HepG2 (cell line): ENCODE results near the gene CYBC1. TPM values are rescaled to one million over a fixed set of nuclear protein-coding genes. Genes with fewer than 3 reads are reported as not detected.
A peak's percentile ranks its signal among the peaks of the same experiment; 100 is the strongest.

ENCODE experiments used
- BHLHE40 ChIP-seq: IDR thresholded peaks from 2 replicates; pipeline ENCODE4 v1.6.1; 2011; ENCODE audit warnings: low read length, improper control_type of control experiment
- ESRRA ChIP-seq: sonication (generic); formaldehyde crosslinking; IDR thresholded peaks from 2 replicates; pipeline ENCODE4 v1.5.1; 2020; ENCODE audit warnings: mild to moderate bottlenecking, low read depth, missing genetic modification reagents
- HNRNPLL ChIP-seq: fragments of 200-400 bp; formaldehyde crosslinking; IDR thresholded peaks from 2 replicates; pipeline ENCODE4 v1.6.1; 2017; ENCODE audit warnings: mild to moderate bottlenecking, low read depth, low read length; ENCODE audit not compliant: poor library complexity, severe bottlenecking
- MBNL3 ChIP-seq: fragments of 250-450 bp; sonication (Bioruptor Pico); conservative IDR thresholded peaks from 2 replicates; pipeline ENCODE4 v1.8.0; 2022; ENCODE audit warnings: mild to moderate bottlenecking, inconsistent platforms
- NFIB ChIP-seq: sonication (generic); formaldehyde crosslinking; IDR thresholded peaks from 2 replicates; pipeline ENCODE4 v1.9.0; 2021; ENCODE audit warnings: missing genetic modification reagents, mild to moderate bottlenecking, borderline replicate concordance
- PCBP2 ChIP-seq: fragments of 200-400 bp; formaldehyde crosslinking; optimal IDR thresholded peaks from 2 replicates; pipeline ENCODE3; 2018; ENCODE audit warnings: low read length, low read depth; ENCODE audit not compliant: poor library complexity, severe bottlenecking
- PLRG1 ChIP-seq: fragments of 450-650 bp; conservative IDR thresholded peaks from 2 replicates; pipeline ENCODE4 v1.6.1; 2016
- SRSF1 ChIP-seq: fragments of 200-400 bp; formaldehyde crosslinking; optimal IDR thresholded peaks from 2 replicates; pipeline ENCODE3; 2017; ENCODE audit warnings: mild to moderate bottlenecking, low read depth, low read length, moderate library complexity
- ZFP62 ChIP-seq: sonication (generic); formaldehyde crosslinking; IDR thresholded peaks from 2 replicates; pipeline ENCODE4 v1.4.0; 2020; ENCODE audit warnings: missing genetic modification reagents
- ZNF136 ChIP-seq: sonication (generic); formaldehyde crosslinking; IDR thresholded peaks from 2 replicates; pipeline ENCODE4 v1.8.1; 2022; ENCODE audit warnings: low read depth, mild to moderate bottlenecking, moderate library complexity, missing genetic modification reagents
- ZNF230 ChIP-seq: sonication (generic); formaldehyde crosslinking; IDR thresholded peaks from 2 replicates; pipeline ENCODE4 v1.4.0; 2020; ENCODE audit warnings: mild to moderate bottlenecking, missing genetic modification reagents
- ZNF234 ChIP-seq: sonication (generic); formaldehyde crosslinking; conservative IDR thresholded peaks from 2 replicates; pipeline ENCODE4 v1.5.1; 2020; ENCODE audit warnings: mild to moderate bottlenecking, missing genetic modification reagents
- ZNF24 ChIP-seq: fragments of 450-650 bp; IDR thresholded peaks from 2 replicates; pipeline ENCODE4 v1.6.1; 2017; ENCODE audit warnings: antibody characterized with exemption, mild to moderate bottlenecking
- ZNF274 ChIP-seq: sonication (generic); formaldehyde crosslinking; IDR thresholded peaks from 2 replicates; pipeline ENCODE4 v1.5.1; 2020; ENCODE audit warnings: mild to moderate bottlenecking, missing genetic modification reagents
- ZNF354B ChIP-seq: sonication (generic); formaldehyde crosslinking; IDR thresholded peaks from 2 replicates; pipeline ENCODE4 v1.8.0; 2022; ENCODE audit warnings: mild to moderate bottlenecking, missing genetic modification reagents
- ZNF552 ChIP-seq: sonication (generic); formaldehyde crosslinking; IDR thresholded peaks from 2 replicates; pipeline ENCODE4 v1.9.0; 2022; ENCODE audit warnings: missing genetic modification reagents, mild to moderate bottlenecking, borderline replicate concordance
- ZNF766 ChIP-seq: sonication (generic); formaldehyde crosslinking; IDR thresholded peaks from 2 replicates; pipeline ENCODE4 v1.5.0; 2020; ENCODE audit warnings: missing genetic modification reagents, borderline replicate concordance
- polyA plus RNA-seq, 8 experiments: library from polyadenylated mRNA; depleted of rRNA in 3 of 8; stranded (reverse) in 7 of 8; unstranded in 1 of 8; fragments of >200 nt; fragmentation: Illumina TruSeq in 4 of 8; extraction: Trizol in 4 of 8; gene quantifications; 2 replicates each; pipeline versions ENCODE4 v1.2.1 to v1.2.3, GENCODE V29; 2011 to 2016; ENCODE audit warnings: low read depth in 4 of 8, missing spikeins in 1 of 8, mixed read lengths in 1 of 8; ENCODE audit not compliant: insufficient read depth in 1 of 8
- total RNA-seq, 5 experiments: library from RNA; depleted of rRNA; stranded (reverse); fragments of >200 nt; fragmentation: Illumina TruSeq; extraction: Trizol; gene quantifications; 2 replicates each; pipeline ENCODE4 v1.2.3, GENCODE V29; 2016; ENCODE audit warnings: low read depth in 1 of 5
- TF ChIP-seq, protein P1 (sequence below): sonication (generic); formaldehyde crosslinking; conservative IDR thresholded peaks from 2 replicates; pipeline ENCODE4 v1.4.0; 2020; ENCODE audit warnings: missing genetic modification reagents
- TF ChIP-seq, protein P2 (sequence below): IDR thresholded peaks from 2 replicates; pipeline ENCODE4 v1.6.1; 2012; ENCODE audit warnings: low read depth, low read length, improper control_type of control experiment
- TF ChIP-seq, protein P3 (sequence below): sonication (generic); formaldehyde crosslinking; IDR thresholded peaks from 2 replicates; pipeline ENCODE4 v1.9.0; 2022; ENCODE audit warnings: low read depth, missing genetic modification reagents
- TF ChIP-seq, protein P4 (sequence below): sonication (generic); formaldehyde crosslinking; IDR thresholded peaks from 2 replicates; pipeline ENCODE4 v1.5.0; 2020; ENCODE audit warnings: missing genetic modification reagents, mild to moderate bottlenecking, borderline replicate concordance

Gene CYBC1
- total and polyA plus RNA-seq, 2 of the 13 experiments (the other 11 are each of a cell fraction or from before 2014, with no cell fraction given): 43.4 to 44.1 TPM

DNA sequence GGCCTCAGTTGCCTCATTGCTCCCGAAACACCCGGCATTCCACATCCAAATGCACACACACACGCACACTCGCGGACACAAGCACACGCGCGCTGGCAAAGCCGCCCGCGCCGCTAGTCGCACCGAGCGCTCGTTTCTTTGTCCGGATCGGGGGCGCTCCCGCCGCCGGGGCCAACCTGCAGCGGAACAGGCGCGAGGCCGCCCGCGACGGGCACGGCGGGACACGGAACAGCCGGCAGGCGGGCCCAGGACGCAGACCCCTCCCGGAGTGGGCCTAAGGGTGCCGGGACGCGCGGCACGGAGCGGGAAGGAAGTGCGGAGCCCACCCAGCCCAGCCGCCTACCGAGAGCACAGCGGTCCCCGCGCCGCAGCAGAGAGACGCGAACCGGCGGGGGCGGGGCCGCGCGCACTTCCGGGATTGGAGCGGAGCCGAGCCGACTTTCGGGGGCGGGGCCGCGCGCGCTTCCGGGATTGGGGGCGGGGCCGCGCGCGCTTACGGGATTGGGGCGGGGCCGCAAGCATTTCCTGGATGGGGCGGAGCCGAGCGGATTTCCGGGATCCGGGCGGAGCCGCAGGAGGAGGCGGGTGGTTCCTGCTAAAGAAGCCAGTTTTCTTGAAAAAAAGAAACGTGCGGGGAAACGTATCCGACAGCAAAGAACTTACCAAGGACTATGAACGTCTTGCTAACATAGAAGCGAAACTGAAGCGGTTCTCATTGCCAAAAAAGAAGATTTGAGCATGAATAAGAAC, at the start of gene CYBC1 (continued):
- TF ChIP-seq NFIB (CRISPR knock-in tag) (no peak), ZNF274 (CRISPR knock-in tag) (0 out of 2 replicates have a peak, but pooled peaks have one; percentile 69), ZNF136 (no peak; the same call in 1 of the 2 replicates), SRSF1 (peak; percentile 24), ESRRA (CRISPR knock-in tag) (peak; percentile 75; the same call in 1 of the 2 replicates), ZNF766 (CRISPR knock-in tag) (peak; percentile 60; the same call in 1 of the 2 replicates), ZNF354B (CRISPR knock-in tag) (peak; percentile 83; the same call in 1 of the 2 replicates), ZNF24 (no peak), BHLHE40 (no peak), ZNF234 (CRISPR knock-in tag) (peak; percentile 91; the same call in 1 of the 2 replicates), PCBP2 (no peak), ZNF552 (CRISPR knock-in tag) (peak; percentile 49; the same call in 1 of the 2 replicates), ZFP62 (CRISPR knock-in tag) (no peak), MBNL3 (CRISPR knock-in tag) (no peak), HNRNPLL (peak; percentile 43), ZNF230 (0 out of 2 replicates have a peak, but pooled peaks have one; percentile 27), PLRG1 (no peak)
- TF ChIP-seq, protein P1, sequence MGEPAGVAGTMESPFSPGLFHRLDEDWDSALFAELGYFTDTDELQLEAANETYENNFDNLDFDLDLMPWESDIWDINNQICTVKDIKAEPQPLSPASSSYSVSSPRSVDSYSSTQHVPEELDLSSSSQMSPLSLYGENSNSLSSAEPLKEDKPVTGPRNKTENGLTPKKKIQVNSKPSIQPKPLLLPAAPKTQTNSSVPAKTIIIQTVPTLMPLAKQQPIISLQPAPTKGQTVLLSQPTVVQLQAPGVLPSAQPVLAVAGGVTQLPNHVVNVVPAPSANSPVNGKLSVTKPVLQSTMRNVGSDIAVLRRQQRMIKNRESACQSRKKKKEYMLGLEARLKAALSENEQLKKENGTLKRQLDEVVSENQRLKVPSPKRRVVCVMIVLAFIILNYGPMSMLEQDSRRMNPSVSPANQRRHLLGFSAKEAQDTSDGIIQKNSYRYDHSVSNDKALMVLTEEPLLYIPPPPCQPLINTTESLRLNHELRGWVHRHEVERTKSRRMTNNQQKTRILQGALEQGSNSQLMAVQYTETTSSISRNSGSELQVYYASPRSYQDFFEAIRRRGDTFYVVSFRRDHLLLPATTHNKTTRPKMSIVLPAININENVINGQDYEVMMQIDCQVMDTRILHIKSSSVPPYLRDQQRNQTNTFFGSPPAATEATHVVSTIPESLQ (CRISPR knock-in tag): 0 out of 2 replicates have a peak, but pooled peaks have one; percentile 22
- TF ChIP-seq, protein P2, sequence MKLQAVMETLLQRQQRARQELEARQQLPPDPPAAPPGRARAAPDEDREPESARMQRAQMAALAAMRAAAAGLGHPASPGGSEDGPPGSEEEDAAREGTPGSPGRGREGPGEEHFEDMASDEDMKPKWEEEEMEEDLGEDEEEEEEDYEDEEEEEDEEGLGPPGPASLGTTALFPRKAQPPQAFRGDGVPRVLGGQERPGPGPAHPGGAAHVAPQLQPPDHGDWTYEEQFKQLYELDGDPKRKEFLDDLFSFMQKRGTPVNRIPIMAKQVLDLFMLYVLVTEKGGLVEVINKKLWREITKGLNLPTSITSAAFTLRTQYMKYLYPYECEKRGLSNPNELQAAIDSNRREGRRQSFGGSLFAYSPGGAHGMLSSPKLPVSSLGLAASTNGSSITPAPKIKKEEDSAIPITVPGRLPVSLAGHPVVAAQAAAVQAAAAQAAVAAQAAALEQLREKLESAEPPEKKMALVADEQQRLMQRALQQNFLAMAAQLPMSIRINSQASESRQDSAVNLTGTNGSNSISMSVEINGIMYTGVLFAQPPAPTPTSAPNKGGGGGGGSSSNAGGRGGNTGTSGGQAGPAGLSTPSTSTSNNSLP: no peak; the same call in 1 of the 2 replicates
- TF ChIP-seq, protein P3, sequence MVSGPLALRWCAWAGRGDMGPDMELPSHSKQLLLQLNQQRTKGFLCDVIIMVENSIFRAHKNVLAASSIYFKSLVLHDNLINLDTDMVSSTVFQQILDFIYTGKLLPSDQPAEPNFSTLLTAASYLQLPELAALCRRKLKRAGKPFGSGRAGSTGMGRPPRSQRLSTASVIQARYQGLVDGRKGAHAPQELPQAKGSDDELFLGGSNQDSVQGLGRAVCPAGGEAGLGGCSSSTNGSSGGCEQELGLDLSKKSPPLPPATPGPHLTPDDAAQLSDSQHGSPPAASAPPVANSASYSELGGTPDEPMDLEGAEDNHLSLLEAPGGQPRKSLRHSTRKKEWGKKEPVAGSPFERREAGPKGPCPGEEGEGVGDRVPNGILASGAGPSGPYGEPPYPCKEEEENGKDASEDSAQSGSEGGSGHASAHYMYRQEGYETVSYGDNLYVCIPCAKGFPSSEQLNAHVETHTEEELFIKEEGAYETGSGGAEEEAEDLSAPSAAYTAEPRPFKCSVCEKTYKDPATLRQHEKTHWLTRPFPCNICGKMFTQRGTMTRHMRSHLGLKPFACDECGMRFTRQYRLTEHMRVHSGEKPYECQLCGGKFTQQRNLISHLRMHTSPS (CRISPR knock-in tag): no peak
- TF ChIP-seq, protein P4, sequence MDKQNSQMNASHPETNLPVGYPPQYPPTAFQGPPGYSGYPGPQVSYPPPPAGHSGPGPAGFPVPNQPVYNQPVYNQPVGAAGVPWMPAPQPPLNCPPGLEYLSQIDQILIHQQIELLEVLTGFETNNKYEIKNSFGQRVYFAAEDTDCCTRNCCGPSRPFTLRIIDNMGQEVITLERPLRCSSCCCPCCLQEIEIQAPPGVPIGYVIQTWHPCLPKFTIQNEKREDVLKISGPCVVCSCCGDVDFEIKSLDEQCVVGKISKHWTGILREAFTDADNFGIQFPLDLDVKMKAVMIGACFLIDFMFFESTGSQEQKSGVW (CRISPR knock-in tag): no peak
